Right lobe of liver (tissue), 6 donors: ENCODE results near the gene TDP1. TPM values are rescaled to one million over a fixed set of nuclear protein-coding genes. Genes with fewer than 3 reads are reported as not detected.

Experiments used
- ATAC-seq, 4 donors: fragments of 200-7000 bp; cut with Tn5 transposase; one replicate each; pipeline ENCODE4 v1.9.1; 2020; ENCODE audit warnings: mild to moderate bottlenecking in 4 of 4, moderate library complexity in 4 of 4
- DNase-seq, 3 donors: peaks; one replicate each; pipeline ENCODE4 v3.0.0-alpha.2; 2020
- H3K27ac ChIP-seq, 3 donors: fragments of 200-600 bp; one replicate each; pipeline ENCODE4 v1.8.0; 2022
- H3K27me3 ChIP-seq, 2 donors: fragments of 200-600 bp; one replicate each; pipeline ENCODE4 v1.8.0; 2022
- H3K36me3 ChIP-seq, 4 donors: fragments of 200-600 bp; sonication (generic) in 1 of 4; one replicate each; pipeline versions ENCODE4 v1.5.1 to v1.8.0; 2017 to 2022; ENCODE audit warnings: control low read depth in 1 of 4
- H3K4me1 ChIP-seq, 4 donors: fragments of 200-600 bp; sonication (generic) in 1 of 4; one replicate each; pipeline versions ENCODE4 v1.5.1 to v1.8.0; 2017 to 2022; ENCODE audit warnings: control low read depth in 1 of 4
- H3K4me3 ChIP-seq, 3 donors: fragments of 200-600 bp; one replicate each; pipeline ENCODE4 v1.8.0; 2022
- H3K9me3 ChIP-seq, 4 donors: fragments of 200-600 bp; sonication (generic) in 1 of 4; one replicate each; pipeline versions ENCODE4 v1.5.1 to v1.8.0; 2017 to 2022; ENCODE audit warnings: control low read depth in 1 of 4
- POLR2A ChIP-seq: fragments of 450-650 bp; IDR thresholded peaks from one replicate; pipeline ENCODE4 v1.6.1; 2017; ENCODE audit warnings: antibody characterized with exemption, mild to moderate bottlenecking
- WGBS: methylation state at CpG from one replicate; pipeline ENCODE4 v1.1.6; 2018; ENCODE audit warnings: low coverage, low lambda C conversion rate; ENCODE audit not compliant: insufficient coverage; ENCODE audit errors: missing lambda C conversion rate; 5-methylcytosine and 5-hydroxymethylcytosine counted together
- intact Hi-C, 2 donors: fragments of 100-400 bp; cut with DNase I; formaldehyde crosslinking; loops; one replicate each; pipeline versions ENCODE4 v1.11.2 to v1.14.1; 2022
- total RNA-seq, 6 experiments: library from RNA; depleted of rRNA in 2 of 6; stranded (reverse); fragments of >200 nt in 2 of 6; fragmentation: NEBNext Ultra II Directional in 3 of 6; extraction: Animal tissue kit (Norgen Biotek cat#: 25700) in 3 of 6; gene quantifications; one replicate each; pipeline versions ENCODE4 v1.1.0 to v1.2.4, GENCODE V29; 2016 to 2023
- TF ChIP-seq, protein P1 (sequence below), 4 donors: fragments of 200-600 bp in 3 of 4; fragments of 450-650 bp in 1 of 4; IDR thresholded peaks; one replicate each; pipeline versions ENCODE4 v1.5.1 to v1.8.0; 2016 to 2022; ENCODE audit warnings: antibody characterized with exemption in 4 of 4, mild to moderate bottlenecking in 2 of 4
- donor health status: DM: no; HTN: yes; CAD: no.
- donor health status: DM: no; HTN: no; CAD: no.
- donor health status: DM: no; HTN: no; CAD: no.
- donor health status: DM: no; HTN: yes; CAD: no.
- donor health status: DM: no; HTN: yes; CAD: no.

Gene TDP1
- total RNA-seq, 6 experiments from 2014 or later = 4.9 to 7.1 (median 6.6) TPM

DNA sequence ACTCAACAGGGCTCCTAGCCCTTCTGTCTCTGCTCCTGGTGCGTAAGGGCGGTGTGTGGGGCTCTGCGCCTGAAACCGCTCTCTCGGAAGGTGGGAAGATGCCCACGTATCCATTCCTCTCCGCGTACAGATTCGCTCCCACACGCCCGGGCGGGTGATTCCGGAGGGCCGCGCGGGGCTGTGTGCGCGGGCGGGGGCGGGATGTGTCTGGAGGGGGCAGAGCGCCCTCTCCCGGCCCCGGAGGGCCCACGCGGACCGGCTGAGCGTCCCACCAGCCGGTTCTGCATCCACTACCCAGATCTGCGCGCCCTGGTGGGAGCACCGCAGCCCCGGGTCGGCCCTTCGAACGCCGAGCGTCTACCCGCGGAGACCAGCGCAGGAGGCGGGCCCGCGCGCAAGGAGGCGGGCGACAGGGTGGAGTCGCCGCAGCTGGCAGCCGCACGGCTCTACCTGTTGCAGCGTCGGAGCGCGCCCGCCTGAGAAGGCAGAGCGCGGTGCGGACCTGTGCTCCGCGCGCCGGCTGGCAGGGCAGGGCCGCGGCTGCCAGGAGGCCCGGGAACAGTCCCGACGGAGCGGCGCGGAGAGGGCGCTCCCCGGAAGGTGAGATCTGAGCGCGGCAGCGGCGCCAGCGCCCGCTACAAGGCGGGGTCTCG is 104.7 kb downstream of the TDP1 start:
- peak; percentile 52 to 64 (median 56) for DNase-seq
- whole genome bisulfite sequencing = 0% methylated on average over 7 of the region's 80 CpGs
- Histone ChIP-seq H3K36me3 (no peaks in the 10 kb centered on the region), H3K4me3 (peak overlapping the region; percentile 30 to 49 (median 33)), H3K9me3 (no peaks in the 10 kb centered on the region), H3K27me3 (peaks cover 0 to 12% of the 10 kb centered on the region in 2 donors), H3K4me1 (peaks cover 0 to 26% (median 0%) of the 10 kb centered on the region in 4 donors), H3K27ac (no peak overlapping the region)
- ATAC-seq = peak; percentile 79 to 87 (median 82)
- intact Hi-C loops = no loop called here
- TF ChIP-seq, protein P1, sequence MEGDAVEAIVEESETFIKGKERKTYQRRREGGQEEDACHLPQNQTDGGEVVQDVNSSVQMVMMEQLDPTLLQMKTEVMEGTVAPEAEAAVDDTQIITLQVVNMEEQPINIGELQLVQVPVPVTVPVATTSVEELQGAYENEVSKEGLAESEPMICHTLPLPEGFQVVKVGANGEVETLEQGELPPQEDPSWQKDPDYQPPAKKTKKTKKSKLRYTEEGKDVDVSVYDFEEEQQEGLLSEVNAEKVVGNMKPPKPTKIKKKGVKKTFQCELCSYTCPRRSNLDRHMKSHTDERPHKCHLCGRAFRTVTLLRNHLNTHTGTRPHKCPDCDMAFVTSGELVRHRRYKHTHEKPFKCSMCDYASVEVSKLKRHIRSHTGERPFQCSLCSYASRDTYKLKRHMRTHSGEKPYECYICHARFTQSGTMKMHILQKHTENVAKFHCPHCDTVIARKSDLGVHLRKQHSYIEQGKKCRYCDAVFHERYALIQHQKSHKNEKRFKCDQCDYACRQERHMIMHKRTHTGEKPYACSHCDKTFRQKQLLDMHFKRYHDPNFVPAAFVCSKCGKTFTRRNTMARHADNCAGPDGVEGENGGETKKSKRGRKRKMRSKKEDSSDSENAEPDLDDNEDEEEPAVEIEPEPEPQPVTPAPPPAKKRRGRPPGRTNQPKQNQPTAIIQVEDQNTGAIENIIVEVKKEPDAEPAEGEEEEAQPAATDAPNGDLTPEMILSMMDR (IDR thresholded peaks at IDR 0.05) = peak; percentile 35 to 54 (median 48)
- no peak for TF ChIP-seq POLR2A

DNA sequence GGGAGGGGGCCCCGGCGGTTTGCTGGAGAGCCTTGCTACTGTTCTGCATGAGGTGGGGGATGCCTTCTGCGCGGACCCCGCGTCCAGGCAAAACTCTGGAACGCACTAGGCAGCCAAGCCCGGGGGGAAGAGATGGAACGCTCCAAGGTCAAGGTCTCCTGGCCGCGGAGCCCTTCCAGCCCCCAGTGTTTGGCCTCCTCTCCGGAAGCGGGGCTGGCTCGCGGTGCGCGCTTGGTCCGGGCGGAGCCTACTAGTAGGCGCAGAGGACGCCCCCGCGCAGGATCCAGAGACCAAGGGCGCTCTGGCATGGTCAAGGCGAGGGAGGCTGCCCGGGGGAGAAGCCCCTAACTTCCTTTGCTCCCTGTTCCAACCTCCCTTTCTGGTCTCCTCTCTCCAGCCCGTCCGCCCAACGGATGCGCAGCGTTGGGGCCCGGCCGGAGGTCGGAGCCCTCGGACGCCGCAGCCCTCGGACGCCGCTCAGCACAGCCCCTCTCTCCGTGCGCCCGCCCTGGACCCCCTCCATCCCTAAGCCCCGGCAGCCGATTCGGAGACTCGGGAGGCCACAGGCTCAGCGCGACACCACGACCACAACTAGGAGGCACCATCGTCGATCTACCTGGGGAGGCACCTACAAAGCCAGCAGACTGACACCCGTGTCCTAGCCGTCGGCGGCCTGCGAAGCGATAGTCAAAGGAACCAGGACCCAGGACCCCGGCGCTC is 105.4 kb downstream of the TDP1 start:
- H3K36me3 ChIP-seq = no peaks in the 10 kb centered on the region
- intact Hi-C loops = no loop called here
- 0% methylated on average over 6 of the region's 60 CpGs for WGBS
- peaks cover 0 to 12% of the 10 kb centered on the region in 2 donors for H3K27me3 ChIP-seq
- DNase-seq = peak in 1 of 3 donors; percentile 26
- no peaks in the 10 kb centered on the region for H3K9me3 ChIP-seq
- no peak for TF ChIP-seq POLR2A
- TF ChIP-seq, protein P1 (IDR thresholded peaks at IDR 0.05) = no peak
- no peak for ATAC-seq
- H3K4me1 ChIP-seq = peaks cover 0 to 26% (median 0%) of the 10 kb centered on the region in 4 donors
- H3K27ac ChIP-seq = no peak overlapping the region
- peak overlapping the region; percentile 30 to 49 (median 33) for H3K4me3 ChIP-seq

DNA sequence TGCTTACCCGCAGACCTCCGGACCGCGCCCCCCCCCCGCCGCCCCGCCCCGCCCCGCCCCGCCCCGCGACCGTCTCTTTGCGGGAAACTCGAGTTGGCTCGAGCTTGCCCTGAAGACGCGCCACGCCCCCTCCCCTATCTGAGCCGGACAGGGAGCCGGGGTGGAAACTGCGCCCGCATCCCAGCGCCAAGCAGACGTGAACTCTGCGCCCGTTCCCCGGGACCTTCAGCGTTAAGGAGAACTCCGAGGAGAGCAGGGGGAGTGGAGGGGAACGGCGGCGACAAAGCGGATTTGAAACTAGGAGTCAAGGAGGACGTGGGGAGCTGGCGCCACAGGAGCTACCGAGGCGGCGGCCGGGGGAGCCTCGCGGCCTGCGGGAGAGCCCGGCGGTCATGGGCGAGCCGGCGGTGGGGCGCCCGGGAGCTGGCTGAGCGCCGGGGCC is 106.0 kb downstream of the TDP1 start, which contains the start of gene KCNK13:
KCNK13 (plus strand) TSS at position 310 of the 442 bp plus-strand sequence. CDS start 212 bp downstream, outside the sequence.
- Histone ChIP-seq H3K4me1 (peaks cover 0 to 26% (median 0%) of the 10 kb centered on the region in 4 donors), H3K36me3 (no peaks in the 10 kb centered on the region), H3K27me3 (peaks cover 0 to 12% of the 10 kb centered on the region in 2 donors), H3K4me3 (peak within 1 kb of the TSS; percentile 37 to 49 (median 39)), H3K9me3 (no peaks in the 10 kb centered on the region), H3K27ac (no peak within 1 kb of the TSS)
- 2% methylated on average over 18 of the region's 52 CpGs for WGBS
- intact Hi-C loops = no loop called here
- no peak for TF ChIP-seq POLR2A
- TF ChIP-seq, protein P1 (IDR thresholded peaks at IDR 0.05) = no peak
- peak; percentile 9 to 39 (median 16) for ATAC-seq
- peak in 1 of 3 donors; percentile 40 for DNase-seq

DNA sequence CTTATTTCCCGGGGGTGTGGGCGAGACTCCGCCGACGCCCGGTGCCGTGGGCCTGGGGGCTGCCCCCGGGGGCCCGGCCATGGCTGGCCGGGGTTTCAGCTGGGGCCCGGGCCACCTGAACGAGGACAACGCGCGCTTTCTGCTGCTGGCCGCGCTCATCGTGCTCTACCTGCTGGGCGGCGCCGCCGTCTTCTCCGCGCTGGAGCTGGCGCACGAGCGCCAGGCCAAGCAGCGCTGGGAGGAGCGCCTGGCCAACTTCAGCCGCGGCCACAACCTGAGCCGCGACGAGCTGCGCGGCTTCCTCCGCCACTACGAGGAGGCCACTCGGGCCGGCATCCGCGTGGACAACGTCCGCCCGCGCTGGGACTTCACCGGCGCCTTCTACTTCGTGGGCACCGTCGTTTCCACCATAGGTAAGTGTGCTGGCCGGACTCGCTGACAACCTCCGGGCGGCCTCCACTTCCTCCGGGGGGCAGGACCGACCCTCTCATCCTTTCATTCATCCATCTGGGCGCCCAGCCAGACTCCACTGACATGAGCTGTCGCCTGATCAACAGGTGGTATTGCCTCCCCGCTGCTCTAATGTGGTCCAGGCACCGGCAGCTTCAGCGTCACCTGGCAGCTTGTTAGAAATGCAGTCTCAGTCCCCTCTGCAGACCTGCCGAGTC is 106.5 kb downstream of the TDP1 start:
- H3K27me3 ChIP-seq = peaks cover 0 to 12% of the 10 kb centered on the region in 2 donors
- TF ChIP-seq, protein P1 (IDR thresholded peaks at IDR 0.05) = no peak
- TF ChIP-seq POLR2A = no peak
- H3K36me3 ChIP-seq = no peaks in the 10 kb centered on the region
- ATAC-seq (peak; percentile 48 to 66 (median 58)), DNase-seq (peak in 1 of 3 donors; percentile 40)
- intact Hi-C loops = no loop called here
- H3K4me3 ChIP-seq = peak overlapping the region; percentile 37 to 49 (median 39)
- H3K27ac ChIP-seq = no peak overlapping the region
- no peaks in the 10 kb centered on the region for H3K9me3 ChIP-seq
- WGBS = 11% methylated on average over 8 of the region's 63 CpGs
- H3K4me1 ChIP-seq = peaks cover 0 to 26% (median 0%) of the 10 kb centered on the region in 4 donors
